HEK293 (cell line): Measurements from ENCODE around the gene FAM240A.

Experiments used
- SP2 ChIP-seq: fragments of 450-650 bp; formaldehyde crosslinking; IDR thresholded peaks from 2 replicates; pipeline ENCODE4 v1.5.1; 2016; ENCODE audit warnings: missing biosample characterization, missing genetic modification characterization
- ZNF426 ChIP-seq: fragments of 450-650 bp; formaldehyde crosslinking; IDR thresholded peaks from 2 replicates; pipeline ENCODE4 v1.5.1; 2017; ENCODE audit warnings: missing biosample characterization, missing genetic modification characterization, mild to moderate bottlenecking, inconsistent platforms, moderate library complexity
- TF ChIP-seq, protein P1 (sequence below): fragments of 450-650 bp; formaldehyde crosslinking; IDR thresholded peaks from 2 replicates; pipeline ENCODE4 v1.5.1; 2016; ENCODE audit warnings: missing biosample characterization, missing genetic modification characterization
- TF ChIP-seq, protein P2 (sequence below): fragments of 450-650 bp; formaldehyde crosslinking; IDR thresholded peaks from 2 replicates; pipeline ENCODE4 v1.5.1; 2016; ENCODE audit warnings: missing biosample characterization, missing genetic modification characterization, low read depth

DNA sequence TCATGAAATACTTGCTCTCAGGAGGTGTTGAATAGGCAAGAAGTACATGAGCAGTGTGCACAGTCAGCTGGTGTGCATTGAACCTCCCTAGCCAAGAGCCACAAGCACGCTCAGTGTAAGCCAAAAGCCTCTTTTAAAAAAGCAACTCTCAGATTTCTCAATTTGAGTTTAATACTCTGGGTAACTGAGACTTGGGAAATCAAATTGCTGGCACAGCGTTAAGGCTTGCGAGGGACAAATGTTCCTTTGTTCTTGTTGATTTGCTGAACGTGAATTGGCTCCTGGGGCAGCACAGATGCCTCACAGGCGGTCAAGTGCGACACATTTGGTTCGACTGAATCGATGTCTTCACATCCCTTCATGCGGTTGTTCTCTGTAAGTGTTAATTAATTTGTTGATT, at the start of gene FAM240A:
- TF ChIP-seq SP2 (tag by site-specific recombination) (no peak), ZNF426 (tag by site-specific recombination) (no peak)
- TF ChIP-seq, protein P1, sequence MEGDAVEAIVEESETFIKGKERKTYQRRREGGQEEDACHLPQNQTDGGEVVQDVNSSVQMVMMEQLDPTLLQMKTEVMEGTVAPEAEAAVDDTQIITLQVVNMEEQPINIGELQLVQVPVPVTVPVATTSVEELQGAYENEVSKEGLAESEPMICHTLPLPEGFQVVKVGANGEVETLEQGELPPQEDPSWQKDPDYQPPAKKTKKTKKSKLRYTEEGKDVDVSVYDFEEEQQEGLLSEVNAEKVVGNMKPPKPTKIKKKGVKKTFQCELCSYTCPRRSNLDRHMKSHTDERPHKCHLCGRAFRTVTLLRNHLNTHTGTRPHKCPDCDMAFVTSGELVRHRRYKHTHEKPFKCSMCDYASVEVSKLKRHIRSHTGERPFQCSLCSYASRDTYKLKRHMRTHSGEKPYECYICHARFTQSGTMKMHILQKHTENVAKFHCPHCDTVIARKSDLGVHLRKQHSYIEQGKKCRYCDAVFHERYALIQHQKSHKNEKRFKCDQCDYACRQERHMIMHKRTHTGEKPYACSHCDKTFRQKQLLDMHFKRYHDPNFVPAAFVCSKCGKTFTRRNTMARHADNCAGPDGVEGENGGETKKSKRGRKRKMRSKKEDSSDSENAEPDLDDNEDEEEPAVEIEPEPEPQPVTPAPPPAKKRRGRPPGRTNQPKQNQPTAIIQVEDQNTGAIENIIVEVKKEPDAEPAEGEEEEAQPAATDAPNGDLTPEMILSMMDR (tag by site-specific recombination), result no peak
- TF ChIP-seq, protein P2, sequence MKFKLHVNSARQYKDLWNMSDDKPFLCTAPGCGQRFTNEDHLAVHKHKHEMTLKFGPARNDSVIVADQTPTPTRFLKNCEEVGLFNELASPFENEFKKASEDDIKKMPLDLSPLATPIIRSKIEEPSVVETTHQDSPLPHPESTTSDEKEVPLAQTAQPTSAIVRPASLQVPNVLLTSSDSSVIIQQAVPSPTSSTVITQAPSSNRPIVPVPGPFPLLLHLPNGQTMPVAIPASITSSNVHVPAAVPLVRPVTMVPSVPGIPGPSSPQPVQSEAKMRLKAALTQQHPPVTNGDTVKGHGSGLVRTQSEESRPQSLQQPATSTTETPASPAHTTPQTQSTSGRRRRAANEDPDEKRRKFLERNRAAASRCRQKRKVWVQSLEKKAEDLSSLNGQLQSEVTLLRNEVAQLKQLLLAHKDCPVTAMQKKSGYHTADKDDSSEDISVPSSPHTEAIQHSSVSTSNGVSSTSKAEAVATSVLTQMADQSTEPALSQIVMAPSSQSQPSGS, result no peak
